Caco-2 (cell line): Measurements from ENCODE around the gene EFNA2. TPM values are rescaled to one million over a fixed set of nuclear protein-coding genes. Genes with fewer than 3 reads are reported as not detected.

Source experiments
- BruUV-seq: library from RNA; stranded (reverse); fragments of 400-500 nt; replicated peaks from 2 replicates; lab custom pipeline; 2021; lab: Mats Ljungman, UMichigan
- CTCF ChIA-PET: fragments of 300-600 bp; sonication (Branson Sonifier 250); formaldehyde crosslinking; loops from one replicate; lab custom pipeline; 2022; ENCODE audit warnings: antibody characterized with exemption; lab: Charles Lee
- POLR2A ChIA-PET: fragments of 300-600 bp; sonication (Branson Sonifier 250); formaldehyde crosslinking; loops from one replicate; lab custom pipeline; 2022; ENCODE audit warnings: antibody characterized with exemption; lab: Charles Lee
- DNase-seq, 2 experiments: peaks; one replicate each; pipeline versions ENCODE4 v3.0.0 to v3.0.0-alpha.2; 2020 to 2022
- H3K27me3 ChIP-seq: replicated peaks from 2 replicates; pipeline ENCODE4 v1.6.0; 2011; ENCODE audit warnings: low read length; ENCODE audit not compliant: control insufficient read depth, insufficient read depth
- H3K36me3 ChIP-seq: 2 replicates; pipeline ENCODE4 v1.5.1; 2011; ENCODE audit warnings: low read length; ENCODE audit not compliant: control insufficient read depth, insufficient read depth
- H3K4me1 ChIP-seq: fragments of 250-450 bp; sonication (Bioruptor Pico); 2 replicates; pipeline ENCODE4 v1.5.1; 2020; ENCODE audit warnings: mild to moderate bottlenecking
- H3K4me3 ChIP-seq: 2 replicates; pipeline ENCODE4 v1.5.1; 2011; ENCODE audit warnings: low read depth, mild to moderate bottlenecking, control low read depth, low read length
- H3K9me3 ChIP-seq: fragments of 250-450 bp; sonication (Bioruptor Pico); 2 replicates; pipeline ENCODE4 v1.5.1; 2020; ENCODE audit warnings: mild to moderate bottlenecking, moderate library complexity
- H3K27ac Mint-ChIP-seq: one replicate; pipeline ENCODE4 v1.8.0; 2022; ENCODE audit warnings: mixed read lengths; ENCODE audit not compliant: unreplicated experiment
- H3K27me3 Mint-ChIP-seq: one replicate; pipeline ENCODE4 v1.8.0; 2022; ENCODE audit warnings: mixed read lengths; ENCODE audit not compliant: insufficient read depth, unreplicated experiment
- H3K36me3 Mint-ChIP-seq: one replicate; pipeline ENCODE4 v1.8.0; 2022; ENCODE audit warnings: mild to moderate bottlenecking, mixed read lengths; ENCODE audit not compliant: insufficient read depth, unreplicated experiment
- H3K4me1 Mint-ChIP-seq: one replicate; pipeline ENCODE4 v1.8.0; 2022; ENCODE audit warnings: low read depth, mixed read lengths; ENCODE audit not compliant: unreplicated experiment
- H3K4me3 Mint-ChIP-seq: one replicate; pipeline ENCODE4 v1.8.0; 2022; ENCODE audit warnings: mild to moderate bottlenecking, moderate library complexity, mixed read lengths; ENCODE audit not compliant: unreplicated experiment
- H3K9me3 Mint-ChIP-seq: one replicate; pipeline ENCODE4 v1.8.0; 2022; ENCODE audit warnings: mixed read lengths; ENCODE audit not compliant: unreplicated experiment
- intact Hi-C: fragments of 100-400 bp; cut with micrococcal nuclease; formaldehyde crosslinking; loops from one replicate; pipeline ENCODE4 v1.10.0; 2022; ENCODE audit not compliant: unreplicated experiment
- total RNA-seq: library from RNA; stranded (reverse); gene quantifications from 2 replicates; pipeline ENCODE4 v1.2.3, GENCODE V29; 2022
- TF ChIP-seq, protein P1 (sequence below), 2 experiments: fragments of 200-600 bp in 1 of 2; IDR thresholded peaks; 1 replicate in 1 of 2; 2 replicates in 1 of 2; pipeline versions ENCODE4 v1.5.1 to v1.8.0; 2011 to 2022; ENCODE audit warnings: antibody characterized with exemption in 1 of 2, control low read depth in 1 of 2, inconsistent platforms in 1 of 2, low read depth in 1 of 2, low read length in 1 of 2, mild to moderate bottlenecking in 1 of 2, moderate library complexity in 1 of 2; ENCODE audit not compliant: insufficient read depth in 1 of 2, severe bottlenecking in 1 of 2, unreplicated experiment in 1 of 2

The EFNA2 gene
- total RNA-seq, 1 experiment from 2014 or later = 18.6 TPM

DNA sequence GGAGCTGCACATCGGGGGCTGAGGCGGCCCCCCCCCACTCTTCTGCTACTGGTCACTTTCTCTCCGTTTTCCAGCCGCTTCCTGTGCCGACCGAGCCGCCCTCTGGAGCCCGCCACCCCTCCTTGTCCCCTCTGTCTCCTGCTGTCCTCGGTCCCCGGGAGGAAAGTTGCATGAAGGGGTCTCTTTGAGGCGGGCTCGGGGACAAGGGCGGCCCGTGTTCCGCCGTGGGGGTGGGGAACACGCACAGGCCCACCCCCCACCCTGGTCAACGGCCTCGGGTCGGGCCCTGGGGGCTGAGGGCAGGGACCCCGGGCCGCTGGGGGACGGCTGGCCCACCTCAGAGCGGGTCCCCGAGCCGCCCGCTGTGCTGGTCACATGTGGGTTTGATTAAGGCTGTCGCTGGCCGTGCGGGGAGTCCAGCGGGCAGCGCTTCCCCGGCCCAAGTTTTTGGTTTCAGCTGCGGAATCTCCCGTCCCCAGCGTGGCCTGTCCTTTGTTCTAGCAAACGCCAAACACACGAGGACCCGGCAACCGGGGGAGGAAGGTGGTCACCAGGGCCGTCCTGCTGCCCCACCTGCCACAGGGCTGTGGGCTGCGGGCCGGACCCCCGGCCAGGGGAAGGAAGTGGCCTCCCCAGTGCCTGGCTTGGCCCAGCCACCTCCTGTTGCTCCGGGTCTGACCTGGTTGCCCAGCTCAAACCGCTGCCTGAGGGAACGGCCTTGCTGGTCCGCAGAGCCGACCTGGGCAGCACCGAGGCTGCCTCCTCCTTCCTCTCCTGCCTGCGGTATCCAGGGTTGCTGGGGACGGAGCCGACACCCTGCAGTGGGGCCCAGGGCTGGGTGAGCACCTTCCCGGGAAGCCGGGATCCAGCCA is 1.9 kb downstream of the EFNA2 start:
- Mint-ChIP-seq H3K27me3 (no peaks in the 10 kb centered on the region), H3K4me1 (peaks cover 8% of the 10 kb centered on the region), H3K36me3 (peaks cover 7% of the 10 kb centered on the region), H3K27ac (no peak overlapping the region), H3K9me3 (no peaks in the 10 kb centered on the region), H3K4me3 (peak overlapping the region; percentile 80)
- DNase-seq = peak in 1 of 2 experiments; percentile 39
- POLR2A ChIA-PET = no interaction called here
- peak overlapping the region; percentile 72 for H3K4me3 ChIP-seq
- CTCF ChIA-PET = no interaction called here
- no peaks in the 10 kb centered on the region for H3K27me3 ChIP-seq
- BruUV-seq = no TSS peak
- intact Hi-C loops = no loop called here
- peaks cover 59% of the 10 kb centered on the region for H3K4me1 ChIP-seq
- TF ChIP-seq, protein P1, sequence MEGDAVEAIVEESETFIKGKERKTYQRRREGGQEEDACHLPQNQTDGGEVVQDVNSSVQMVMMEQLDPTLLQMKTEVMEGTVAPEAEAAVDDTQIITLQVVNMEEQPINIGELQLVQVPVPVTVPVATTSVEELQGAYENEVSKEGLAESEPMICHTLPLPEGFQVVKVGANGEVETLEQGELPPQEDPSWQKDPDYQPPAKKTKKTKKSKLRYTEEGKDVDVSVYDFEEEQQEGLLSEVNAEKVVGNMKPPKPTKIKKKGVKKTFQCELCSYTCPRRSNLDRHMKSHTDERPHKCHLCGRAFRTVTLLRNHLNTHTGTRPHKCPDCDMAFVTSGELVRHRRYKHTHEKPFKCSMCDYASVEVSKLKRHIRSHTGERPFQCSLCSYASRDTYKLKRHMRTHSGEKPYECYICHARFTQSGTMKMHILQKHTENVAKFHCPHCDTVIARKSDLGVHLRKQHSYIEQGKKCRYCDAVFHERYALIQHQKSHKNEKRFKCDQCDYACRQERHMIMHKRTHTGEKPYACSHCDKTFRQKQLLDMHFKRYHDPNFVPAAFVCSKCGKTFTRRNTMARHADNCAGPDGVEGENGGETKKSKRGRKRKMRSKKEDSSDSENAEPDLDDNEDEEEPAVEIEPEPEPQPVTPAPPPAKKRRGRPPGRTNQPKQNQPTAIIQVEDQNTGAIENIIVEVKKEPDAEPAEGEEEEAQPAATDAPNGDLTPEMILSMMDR (IDR thresholded peaks at IDR 0.05; ENCODE audit: insufficient read depth in 1 of 2, low read depth in 1 of 2, low read length in 1 of 2, severe bottlenecking in 1 of 2, unreplicated experiment in 1 of 2) = no peak
- no peaks in the 10 kb centered on the region for H3K36me3 ChIP-seq
- H3K9me3 ChIP-seq = no peaks in the 10 kb centered on the region

- no peaks in the 10 kb centered on the region for H3K27me3 Mint-ChIP-seq
- POLR2A ChIA-PET = no interaction called here
- no peak for DNase-seq
- no peaks in the 10 kb centered on the region for H3K27me3 ChIP-seq
- intact Hi-C loops = no loop called here
- H3K36me3 ChIP-seq = no peaks in the 10 kb centered on the region
- no peak overlapping the region; the same call in 1 of the 2 replicates for H3K4me3 ChIP-seq
- H3K4me1 Mint-ChIP-seq = peaks cover 8% of the 10 kb centered on the region
- H3K36me3 Mint-ChIP-seq = peaks cover 7% of the 10 kb centered on the region
- CTCF ChIA-PET = no interaction called here
- H3K9me3 ChIP-seq = no peaks in the 10 kb centered on the region
- TF ChIP-seq, protein P1 (IDR thresholded peaks at IDR 0.05; ENCODE audit: insufficient read depth in 1 of 2, low read depth in 1 of 2, low read length in 1 of 2, severe bottlenecking in 1 of 2, unreplicated experiment in 1 of 2) = no peak
- BruUV-seq = no TSS peak
- peaks cover 53% of the 10 kb centered on the region for H3K4me1 ChIP-seq
- no peak overlapping the region for H3K27ac Mint-ChIP-seq
- H3K9me3 Mint-ChIP-seq = no peaks in the 10 kb centered on the region
- no peak overlapping the region for H3K4me3 Mint-ChIP-seq
These were observed 2.5 kb downstream of the EFNA2 start for GRCh38 chr19:1288226-1288612.

- Histone ChIP-seq H3K4me1 (peaks cover 45% of the 10 kb centered on the region), H3K9me3 (no peaks in the 10 kb centered on the region), H3K4me3 (no peak overlapping the region), H3K36me3 (no peaks in the 10 kb centered on the region), H3K27me3 (no peaks in the 10 kb centered on the region)
- no peaks in the 10 kb centered on the region for H3K27me3 Mint-ChIP-seq
- no peaks in the 10 kb centered on the region for H3K9me3 Mint-ChIP-seq
- no peak overlapping the region for H3K27ac Mint-ChIP-seq
- TF ChIP-seq, protein P1 (IDR thresholded peaks at IDR 0.05; ENCODE audit: insufficient read depth in 1 of 2, low read depth in 1 of 2, low read length in 1 of 2, severe bottlenecking in 1 of 2, unreplicated experiment in 1 of 2) = no peak
- intact Hi-C loops = no loop called here
- H3K36me3 Mint-ChIP-seq = peaks cover 6% of the 10 kb centered on the region
- DNase-seq = no peak
- POLR2A ChIA-PET = no interaction called here
- no peak overlapping the region for H3K4me3 Mint-ChIP-seq
- CTCF ChIA-PET = no interaction called here
- peaks cover 6% of the 10 kb centered on the region for H3K4me1 Mint-ChIP-seq
- no TSS peak for BruUV-seq
These were observed 3.4 kb downstream of the EFNA2 start for GRCh38 chr19:1288833-1289685.
